HG02970 (cell line): ENCODE measurements around the gene SMIM10.
"Not testable (repeated sequence)": the region's sequence is repeated elsewhere in the genome, so short reads cannot be mapped to it uniquely, and the experiment has no call there.

ENCODE experiments used
- ATAC-seq: cut with Tn5 transposase; IDR thresholded peaks from one replicate; pipeline ENCODE4 v1.9.1; 2021; ENCODE audit warnings: mild to moderate bottlenecking, moderate library complexity, moderate number of reproducible peaks; ENCODE audit not compliant: unreplicated experiment, low FRiP score

The SMIM10 gene

DNA sequence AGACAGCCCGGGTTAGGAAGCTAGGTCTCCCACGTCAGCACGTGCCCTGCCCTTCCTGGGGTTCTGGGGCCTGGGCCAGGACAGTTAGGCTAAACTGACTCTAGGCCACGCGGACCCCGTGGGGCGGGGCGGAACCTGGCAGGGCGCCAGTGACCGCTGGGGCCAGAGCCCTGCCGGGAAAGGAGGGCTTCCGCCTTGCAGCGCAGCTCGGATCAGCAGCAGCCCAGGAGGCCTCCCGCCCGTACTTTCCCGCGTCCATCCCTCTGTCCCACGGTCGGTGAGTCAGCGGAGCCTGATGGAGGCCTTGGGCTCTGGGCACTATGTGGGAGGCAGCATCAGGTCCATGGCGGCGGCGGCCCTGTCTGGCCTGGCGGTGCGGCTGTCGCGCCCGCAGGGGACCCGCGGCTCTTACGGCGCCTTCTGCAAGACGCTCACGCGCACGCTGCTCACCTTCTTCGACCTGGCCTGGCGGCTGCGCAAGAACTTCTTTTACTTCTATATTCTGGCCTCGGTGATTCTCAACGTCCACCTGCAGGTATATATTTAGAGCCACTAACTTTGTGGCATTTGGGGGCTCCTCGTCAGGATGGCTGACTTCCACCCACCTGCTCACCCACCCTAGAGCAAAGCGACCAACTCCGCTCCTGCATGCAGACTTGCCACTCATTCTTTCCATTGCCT is at the start of gene SMIM10:
TSS of gene SMIM10 (plus strand) at position 191 of the 681 bp plus-strand sequence. CDS start at position 296, 105 bp downstream.
- ATAC-seq, result no peak

DNA sequence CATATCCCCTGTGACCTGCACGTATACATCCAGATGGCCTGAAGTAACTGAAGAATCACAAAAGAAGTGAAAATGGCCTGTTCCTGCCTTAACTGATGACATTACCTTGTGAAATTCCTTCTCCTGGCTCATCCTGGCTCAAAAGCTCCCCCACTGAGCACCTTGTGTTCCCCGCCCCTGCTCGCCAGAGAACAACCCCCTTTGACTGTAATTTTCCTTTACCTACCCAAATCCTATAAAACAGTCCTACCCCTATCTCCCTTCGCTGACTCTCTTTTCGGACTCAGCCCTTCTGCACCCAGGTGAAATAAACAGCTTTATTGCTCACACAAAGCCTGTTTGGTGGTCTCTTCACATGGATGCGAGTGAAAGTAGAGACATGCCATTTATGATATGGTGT is 44.4 kb upstream of the SMIM10 start:
- ATAC-seq, result not testable (repeated sequence)

DNA sequence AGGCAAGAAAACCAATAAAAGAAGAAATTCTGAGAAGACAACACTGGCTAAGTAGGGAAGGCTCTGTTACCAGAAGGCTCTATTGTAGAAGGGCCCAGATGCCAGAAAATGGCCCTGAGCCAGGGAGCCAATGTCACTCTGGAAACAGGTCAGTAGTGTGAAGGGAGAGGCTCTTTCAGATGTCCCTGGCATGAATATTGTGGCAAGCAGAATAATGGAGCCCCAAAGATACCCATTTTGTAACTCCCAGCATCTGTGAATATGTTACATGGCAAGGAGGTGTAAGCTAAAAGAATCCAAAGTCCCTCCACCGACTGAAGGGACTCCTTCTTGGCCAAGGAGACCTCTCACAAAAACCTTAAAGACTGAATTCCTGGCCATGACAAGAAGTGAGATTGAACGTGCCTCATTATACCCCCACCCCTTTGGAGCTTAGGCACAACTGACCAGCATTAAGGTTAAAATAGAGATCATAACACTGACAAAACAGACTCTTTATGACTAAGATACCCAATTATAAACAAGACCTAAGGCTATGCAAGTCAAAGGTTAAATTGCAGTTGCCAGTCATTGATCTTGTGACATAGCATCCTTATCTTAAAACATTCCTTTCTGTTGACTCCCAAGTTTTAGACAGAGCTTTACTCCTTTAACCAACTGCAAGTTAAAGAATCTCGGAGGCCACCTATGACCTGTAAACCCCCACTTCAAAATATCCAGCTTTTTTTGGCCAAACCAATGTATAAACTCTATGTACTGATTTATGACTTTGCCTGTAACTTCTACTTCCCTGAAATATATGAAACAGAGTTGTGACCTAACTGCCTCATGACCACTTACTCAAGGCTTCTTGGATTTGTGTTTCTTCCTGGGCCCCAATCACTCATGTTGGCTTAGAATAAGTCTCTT is 42.2 kb upstream of the SMIM10 start:
- no peak for ATAC-seq

DNA sequence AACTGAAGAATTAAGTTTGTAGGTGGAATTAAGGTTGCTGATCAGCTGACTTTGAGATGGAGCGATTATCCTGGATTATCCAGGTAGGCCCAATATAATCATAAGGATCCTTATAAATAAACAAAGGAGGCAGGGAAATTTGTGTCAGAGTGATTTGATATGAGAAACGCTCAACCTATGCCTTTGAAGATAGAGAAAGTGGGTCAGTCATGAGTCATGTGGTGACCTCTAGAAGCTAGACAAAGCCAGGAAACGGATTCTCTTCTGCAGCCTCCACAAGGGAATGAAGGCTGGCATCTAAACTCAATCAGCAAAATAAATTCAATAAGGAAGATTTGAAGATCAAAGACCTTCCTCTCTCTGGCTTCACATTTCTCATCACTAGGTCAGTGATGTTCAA is 41.5 kb upstream of the SMIM10 start:
- no peak for ATAC-seq

DNA sequence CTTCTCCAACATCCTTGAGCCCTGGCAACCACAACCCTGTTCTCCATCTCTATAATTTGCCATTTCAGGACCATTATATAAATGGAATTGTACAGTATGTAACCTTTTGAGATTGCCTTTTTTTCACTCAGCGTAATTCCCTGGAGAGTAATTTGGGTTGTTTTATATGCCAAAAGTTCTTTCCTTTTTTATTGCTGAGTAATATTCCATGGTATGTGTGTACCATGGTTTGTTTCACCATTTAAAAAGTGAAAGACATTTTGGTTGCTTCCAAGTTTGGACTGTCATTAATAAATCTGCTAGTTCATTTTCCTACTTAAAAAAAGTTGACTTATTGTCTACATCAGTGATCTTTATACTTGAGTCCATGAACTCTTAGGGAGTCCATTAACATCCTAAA is 33.0 kb upstream of the SMIM10 start:
- ATAC-seq, result no peak

DNA sequence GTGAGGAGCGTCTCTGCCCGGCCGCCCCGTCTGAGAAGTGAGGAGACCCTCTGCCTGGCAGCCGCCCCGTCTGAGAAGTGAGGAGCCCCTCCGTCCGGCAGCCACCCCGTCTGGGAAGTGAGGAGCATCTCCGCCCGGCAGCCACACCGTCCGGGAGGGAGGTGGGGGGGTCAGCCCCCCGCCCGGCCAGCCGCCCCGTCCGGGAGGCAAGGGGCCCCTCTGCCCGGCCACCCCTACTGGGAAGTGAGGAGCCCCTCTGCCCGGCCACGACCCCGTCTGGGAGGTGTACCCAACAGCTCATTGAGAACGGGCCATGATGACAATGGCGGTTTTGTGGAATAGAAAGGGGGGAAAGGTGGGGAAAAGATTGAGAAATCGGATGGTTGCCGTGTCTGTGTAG is 30.4 kb upstream of the SMIM10 start:
- ATAC-seq, result not testable (repeated sequence)

DNA sequence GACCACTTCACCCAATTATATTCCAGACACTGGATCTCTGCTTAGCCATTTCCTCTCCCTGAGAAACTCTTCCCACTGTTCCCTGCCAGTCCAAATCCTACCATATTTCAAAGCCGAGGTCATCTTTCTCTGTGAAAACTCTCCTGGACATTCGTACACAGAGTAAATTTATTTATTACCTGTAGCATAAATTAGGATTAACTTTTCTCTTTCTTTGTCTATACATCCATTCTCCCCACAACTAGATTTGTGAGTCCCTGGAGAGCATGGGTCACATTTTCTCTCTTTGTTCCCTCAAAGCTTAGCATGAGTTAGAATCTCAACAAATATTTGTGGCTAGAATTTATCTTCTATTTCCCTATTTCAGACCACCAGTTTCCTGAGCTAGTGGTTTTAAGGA is 27.8 kb upstream of the SMIM10 start:
- no peak for ATAC-seq

DNA sequence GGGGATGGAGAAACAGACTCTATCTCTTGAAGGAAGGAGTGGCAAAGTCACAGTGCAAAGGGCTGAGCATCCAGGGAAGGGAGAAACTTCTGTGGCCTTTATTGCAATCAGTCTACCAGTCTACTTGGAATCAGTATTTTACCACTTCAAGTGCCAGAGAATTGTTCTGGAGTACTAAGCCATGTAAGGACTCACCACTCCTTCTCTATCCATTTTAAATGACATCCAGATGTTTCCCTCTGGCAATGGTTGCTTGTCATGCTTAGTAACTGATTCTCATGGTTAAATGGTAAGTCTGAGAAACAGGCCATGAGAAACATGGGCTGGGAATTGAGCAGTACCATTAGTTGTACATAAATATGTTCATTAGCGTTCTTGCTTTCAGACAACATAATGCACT is 21.1 kb upstream of the SMIM10 start:
- ATAC-seq, result no peak

DNA sequence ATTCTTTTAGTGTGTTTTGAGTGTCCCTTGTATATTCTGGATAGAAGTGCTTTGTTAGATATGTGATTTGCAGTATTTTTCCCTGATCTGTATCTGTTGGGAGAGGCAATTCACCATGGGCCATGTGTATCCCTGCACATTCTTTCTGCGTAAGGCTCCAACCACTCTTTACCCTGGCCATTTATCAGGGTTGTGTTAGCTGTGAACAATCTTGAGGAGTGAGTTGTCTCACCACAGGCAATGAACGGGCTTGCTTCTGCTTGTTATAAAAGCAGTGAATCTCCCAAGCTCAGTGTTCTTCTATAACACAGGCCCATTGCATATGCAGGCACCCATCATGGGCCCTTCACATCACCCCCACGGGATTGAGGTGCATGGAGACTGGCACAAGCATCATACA is 18.9 kb upstream of the SMIM10 start:
- no peak for ATAC-seq

DNA sequence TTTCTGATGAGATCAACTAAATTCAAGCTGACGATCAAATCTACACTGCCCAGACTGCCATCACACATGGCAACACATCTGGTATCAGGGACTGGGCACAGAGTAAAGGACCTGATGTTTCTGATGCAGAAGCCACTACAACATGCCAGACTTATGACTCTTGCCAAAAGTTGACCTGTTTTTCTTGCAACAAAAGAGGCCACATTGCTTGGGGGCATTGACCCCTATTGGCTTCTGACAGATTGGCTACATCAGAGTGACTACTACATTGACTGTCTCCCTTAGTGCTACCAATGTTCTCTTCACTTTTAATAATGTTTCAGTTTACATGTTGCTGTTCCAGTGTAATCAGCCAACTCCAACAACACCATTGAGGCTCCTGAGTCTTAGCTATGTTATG is 15.3 kb upstream of the SMIM10 start:
- no peak for ATAC-seq

DNA sequence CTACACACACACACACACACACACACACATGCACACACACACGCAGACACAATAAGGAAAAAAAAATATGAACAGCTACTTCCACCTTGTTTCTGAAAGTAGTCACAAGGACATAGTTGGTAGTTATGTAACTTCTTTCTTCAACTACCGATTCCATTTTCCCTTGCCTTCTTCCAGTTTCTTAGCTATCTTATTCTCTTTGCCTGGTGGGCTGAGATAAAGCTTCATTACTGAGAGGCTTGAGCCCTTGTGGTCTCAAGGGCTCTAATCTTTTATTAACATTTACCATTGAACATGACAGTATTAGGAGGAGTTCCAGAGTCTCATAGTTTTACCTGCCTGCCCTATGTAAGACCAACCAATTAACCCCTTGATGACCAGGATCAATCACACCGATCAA is 8.9 kb upstream of the SMIM10 start:
- ATAC-seq, result no peak

DNA sequence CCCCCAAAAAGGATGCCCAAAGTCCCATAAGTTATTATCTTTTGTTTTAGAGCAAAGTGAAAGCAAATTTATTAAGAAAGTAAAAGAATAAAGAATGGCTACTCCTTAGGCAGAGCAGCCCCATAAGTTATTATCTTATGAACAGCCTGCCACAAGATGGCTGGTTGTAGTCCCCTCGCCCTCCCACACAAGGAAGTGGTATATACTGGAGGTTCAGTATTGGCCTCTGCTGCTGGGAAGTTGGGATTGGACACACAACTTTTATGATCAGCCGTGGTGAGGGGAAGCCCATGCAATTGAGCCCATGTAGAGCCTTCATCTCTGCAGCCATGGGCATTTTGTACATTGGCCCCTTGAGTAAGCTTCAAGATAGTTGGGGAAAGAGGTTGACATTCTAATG is 8.0 kb upstream of the SMIM10 start:
- ATAC-seq, result no peak

DNA sequence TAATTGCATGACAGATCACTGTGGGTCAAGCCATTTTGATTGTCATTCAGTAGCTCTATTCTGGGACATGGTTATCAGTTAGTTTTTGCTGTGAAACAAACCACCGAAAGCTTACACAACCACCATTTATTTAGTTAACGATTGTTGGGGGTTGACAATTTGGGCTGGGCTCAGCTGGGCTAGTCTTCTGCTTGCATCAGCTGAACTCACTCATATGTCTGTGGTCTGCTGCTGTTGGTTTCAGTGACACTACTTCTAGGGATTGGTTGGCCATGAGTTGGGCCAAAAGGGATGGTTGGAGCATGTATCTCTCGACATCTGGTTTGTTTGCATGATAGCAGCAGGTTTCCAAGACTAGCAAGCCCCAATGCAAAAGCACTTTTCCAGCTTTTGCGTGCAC is 5.3 kb upstream of the SMIM10 start:
- no peak for ATAC-seq

DNA sequence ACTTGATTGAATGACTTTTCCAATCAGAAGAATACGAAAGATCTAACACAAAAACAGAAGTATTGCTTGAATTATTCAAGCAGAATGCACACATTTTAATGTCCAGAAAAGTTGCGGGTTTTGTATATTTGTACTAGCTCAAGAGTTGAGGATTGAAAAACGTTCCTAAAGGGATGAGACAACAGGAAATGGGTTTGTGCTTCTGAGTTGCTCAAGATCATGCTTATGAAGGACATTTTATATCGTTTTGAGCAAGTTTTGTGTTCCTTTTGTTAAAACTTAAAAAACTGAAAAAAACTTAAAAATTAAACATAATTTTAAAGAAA is 353 bp upstream of the SMIM10 start:
- ATAC-seq, result no peak

DNA sequence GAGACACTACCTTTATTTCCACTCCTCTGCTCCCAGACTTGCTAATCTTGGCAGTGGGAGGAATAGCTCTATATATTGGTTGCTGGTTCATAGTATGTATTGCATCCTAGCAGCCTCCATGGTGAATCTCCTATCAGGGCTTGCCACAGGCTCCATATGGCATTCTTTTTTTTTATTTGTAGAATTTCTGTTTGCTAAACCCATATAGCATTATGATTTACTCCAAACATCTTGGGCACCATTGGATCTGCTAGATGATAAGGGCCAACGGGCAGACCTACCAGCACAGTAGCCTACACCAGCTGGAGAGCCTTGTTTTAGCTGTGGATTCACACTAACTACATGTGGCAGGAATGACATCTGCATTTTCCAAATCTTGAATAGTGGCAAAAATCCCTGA is 6.9 kb downstream of the SMIM10 start:
- no peak for ATAC-seq

DNA sequence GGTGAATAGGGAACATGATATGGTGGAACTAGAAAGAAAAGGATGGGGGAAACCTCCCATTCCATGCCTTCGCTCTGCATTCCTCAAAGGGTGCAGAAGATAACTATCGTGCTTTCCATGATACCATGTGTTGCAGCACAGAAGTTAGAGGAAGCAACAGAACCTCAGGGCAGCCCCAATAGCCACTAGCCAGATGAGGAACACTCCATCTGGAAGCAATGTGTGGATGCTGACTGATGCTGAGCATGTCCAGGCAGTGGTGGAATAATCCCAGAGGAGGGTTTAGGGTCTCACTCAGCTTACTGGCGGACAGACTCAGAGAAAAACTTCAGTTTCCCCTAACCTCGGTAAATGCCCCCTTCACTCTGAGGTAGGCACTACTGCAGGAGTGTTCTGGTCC is 7.5 kb downstream of the SMIM10 start:
- no peak for ATAC-seq

DNA sequence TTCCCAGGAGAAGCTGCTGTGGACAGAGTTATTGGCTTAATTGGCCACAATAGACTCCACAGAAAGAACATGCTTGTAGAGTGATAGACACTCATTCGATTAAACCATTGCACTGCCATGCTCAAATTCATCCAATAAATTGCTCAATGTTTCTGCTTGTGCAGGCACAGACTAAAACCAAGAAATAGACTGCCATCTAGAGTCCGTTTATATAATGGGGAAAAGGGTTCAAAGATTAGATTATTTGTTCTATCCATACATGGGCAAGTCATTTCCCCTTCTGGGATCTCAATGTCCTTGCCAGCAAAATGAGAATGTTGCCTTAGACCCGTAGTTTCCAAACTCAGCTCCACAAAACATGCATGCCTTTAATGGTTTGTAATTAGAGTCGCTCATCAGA is 8.7 kb downstream of the SMIM10 start:
- ATAC-seq, result no peak

DNA sequence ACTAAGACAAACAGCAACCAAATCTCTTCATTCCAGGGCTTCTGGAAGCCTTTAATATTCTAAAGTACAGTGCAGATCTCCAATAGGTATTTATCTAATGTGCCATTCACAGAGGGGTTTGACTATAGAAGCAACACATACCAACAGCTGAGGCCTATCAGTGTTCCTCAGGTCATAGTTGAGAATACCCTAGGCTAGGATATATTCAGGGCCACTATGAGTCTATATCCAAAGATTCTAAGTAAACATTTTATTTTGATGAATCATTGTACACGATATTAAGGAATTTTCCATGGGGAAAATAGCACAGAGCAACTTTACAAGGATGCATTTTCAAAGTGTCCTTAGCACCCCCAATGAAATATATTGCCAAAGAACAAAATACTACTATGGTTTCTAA is 9.7 kb downstream of the SMIM10 start:
- no peak for ATAC-seq

DNA sequence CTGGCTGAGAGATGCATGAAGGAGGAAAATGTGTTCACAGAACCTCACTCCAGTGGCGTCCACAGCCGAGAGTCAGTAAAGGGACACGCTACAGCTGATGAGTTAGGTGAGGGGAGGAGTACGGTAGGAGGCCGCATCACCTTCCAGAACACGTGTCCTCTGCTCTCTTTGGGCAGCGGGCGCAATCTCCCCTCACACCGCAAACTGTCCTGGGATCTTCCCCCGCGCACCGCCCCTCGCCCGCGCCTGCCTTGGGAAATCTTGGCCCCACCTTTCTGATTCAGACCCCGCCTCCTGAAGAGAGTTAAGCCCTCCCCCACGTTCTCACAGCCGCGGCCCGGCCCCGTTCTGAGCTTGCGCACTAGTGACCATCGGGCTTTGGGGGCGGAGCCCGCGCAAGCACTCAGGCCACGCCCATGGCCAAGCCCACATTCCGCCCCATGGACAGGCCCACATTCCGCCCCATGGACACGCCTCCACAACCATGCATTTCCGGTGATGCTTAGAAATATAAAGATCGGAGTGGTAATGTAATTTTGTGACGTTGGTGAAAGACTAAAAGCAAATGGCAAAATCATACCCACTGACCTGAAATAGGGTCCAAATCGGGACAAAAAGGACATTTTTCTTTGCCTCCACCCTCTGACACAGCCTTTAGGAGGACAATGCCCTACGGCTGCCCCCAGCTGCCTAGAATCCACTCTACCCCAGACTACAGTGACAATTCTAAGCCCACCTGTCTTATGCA is 13.3 kb downstream of the SMIM10 start:
- peak; percentile 79 for ATAC-seq

DNA sequence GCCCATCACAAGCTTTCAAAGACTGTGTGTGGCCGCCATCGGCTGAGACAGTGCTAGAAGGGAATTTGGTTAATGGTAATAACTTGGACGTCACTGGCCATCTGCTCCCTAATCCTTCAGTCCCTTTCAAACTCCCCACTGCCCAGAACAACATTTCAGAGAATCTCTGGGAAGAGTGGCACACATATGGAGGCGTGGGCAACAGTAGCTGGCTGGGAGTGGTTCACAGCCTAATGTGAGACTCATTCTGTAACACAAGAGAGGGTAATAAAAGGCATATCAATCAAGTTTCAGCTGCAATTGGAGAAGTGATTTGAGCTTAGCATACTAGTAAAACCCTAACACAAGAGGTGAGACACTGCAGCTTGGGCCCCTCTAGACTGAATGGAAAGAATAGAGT is 15.4 kb downstream of the SMIM10 start:
- ATAC-seq, result no peak

DNA sequence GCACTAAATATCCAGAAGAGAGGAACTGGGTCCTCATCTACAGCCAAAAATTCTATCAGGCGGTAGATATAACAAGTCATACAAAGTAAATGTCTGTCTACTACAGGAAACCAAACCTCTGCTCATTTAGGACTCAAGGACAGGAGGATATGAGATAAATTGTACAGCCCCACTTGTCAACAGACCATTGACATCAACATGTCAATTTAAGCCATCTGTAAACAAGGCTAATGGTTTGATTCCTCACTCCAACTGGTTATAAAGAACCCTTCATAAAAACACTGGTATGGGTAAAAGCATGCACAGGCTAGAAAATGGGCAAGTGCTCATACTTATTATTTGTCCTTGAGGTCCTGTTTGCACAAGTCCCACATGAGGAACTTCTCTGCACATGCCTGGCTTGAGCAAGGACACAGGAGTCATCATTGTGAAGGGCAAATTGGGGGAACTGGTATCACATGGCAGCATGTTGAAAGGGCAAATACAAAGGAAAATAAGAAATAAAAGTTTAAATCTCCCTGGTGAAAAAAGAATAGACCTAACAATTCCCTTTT is 18.3 kb downstream of the SMIM10 start:
- ATAC-seq, result no peak
